HEK293 (cell line): ENCODE data around the gene TPCN2.

ENCODE experiments used
- CTCF ChIA-PET: fragments of 350-600 bp; formaldehyde crosslinking; extraction: SDS; loops from one replicate; lab custom pipeline; 2021; ENCODE audit warnings: antibody characterized with exemption; lab: Yijun Ruan, JAX
- POLR2A ChIA-PET: fragments of 300-600 bp; formaldehyde crosslinking; extraction: SDS; loops from one replicate; lab custom pipeline; 2020; ENCODE audit warnings: antibody characterized with exemption, inconsistent platforms; lab: Yijun Ruan, JAX
- H3K27ac ChIP-seq: fragments of 200-500 bp; sonication (Bioruptor generic); 2 replicates; pipeline ENCODE4 v1.5.1; 2014; ENCODE audit warnings: low read depth, low read length, control low read depth, inconsistent platforms; ENCODE audit errors: extremely low read depth
- H3K36me3 ChIP-seq, 2 experiments: fragments of 200-500 bp in 1 of 2; sonication (Bioruptor generic) in 1 of 2; 1 replicate in 1 of 2; 2 replicates in 1 of 2; pipeline ENCODE4 v1.5.1; 2014 to 2017; ENCODE audit warnings: inconsistent platforms in 2 of 2, low read length in 2 of 2; ENCODE audit not compliant: control insufficient read depth in 2 of 2, insufficient read depth in 1 of 2
- H3K4me1 ChIP-seq: fragments of 200-500 bp; sonication (Bioruptor generic); 2 replicates; pipeline ENCODE4 v1.5.1; 2014; ENCODE audit warnings: mild to moderate bottlenecking, low read length, inconsistent platforms; ENCODE audit not compliant: control insufficient read depth, insufficient read depth
- H3K4me3 ChIP-seq: 2 replicates; pipeline ENCODE4 v1.5.1; 2011; ENCODE audit warnings: low read depth, mild to moderate bottlenecking, control low read depth, low read length, moderate library complexity
- H3K9me3 ChIP-seq: fragments of 200-500 bp; sonication (Bioruptor generic); 2 replicates; pipeline ENCODE4 v1.5.1; 2014; ENCODE audit warnings: low read depth, low read length, inconsistent platforms; ENCODE audit not compliant: control insufficient read depth, insufficient read depth
- KLF16 ChIP-seq: fragments of 450-650 bp; formaldehyde crosslinking; IDR thresholded peaks from 2 replicates; pipeline ENCODE4 v1.5.1; 2017; ENCODE audit warnings: missing biosample characterization, missing genetic modification characterization
- MZF1 ChIP-seq: fragments of 450-650 bp; formaldehyde crosslinking; IDR thresholded peaks from 2 replicates; pipeline ENCODE4 v1.5.1; 2017; ENCODE audit warnings: missing biosample characterization, missing genetic modification characterization, borderline replicate concordance
- REPIN1 ChIP-seq: fragments of 450-650 bp; formaldehyde crosslinking; IDR thresholded peaks from 2 replicates; pipeline ENCODE4 v1.5.1; 2017; ENCODE audit warnings: missing biosample characterization, missing genetic modification characterization, low read depth
- SP3 ChIP-seq: fragments of 450-650 bp; formaldehyde crosslinking; IDR thresholded peaks from 2 replicates; pipeline ENCODE4 v1.5.1; 2016; ENCODE audit warnings: missing biosample characterization, missing genetic modification characterization
- SP7 ChIP-seq: fragments of 450-650 bp; formaldehyde crosslinking; IDR thresholded peaks from 2 replicates; pipeline ENCODE4 v1.5.1; 2016; ENCODE audit warnings: missing biosample characterization, missing genetic modification characterization
- YY2 ChIP-seq: fragments of 450-650 bp; formaldehyde crosslinking; IDR thresholded peaks from 2 replicates; pipeline ENCODE4 v1.5.1; 2016; ENCODE audit warnings: missing biosample characterization, missing genetic modification characterization
- ZFHX2 ChIP-seq: fragments of 450-650 bp; formaldehyde crosslinking; conservative IDR thresholded peaks from 2 replicates; pipeline ENCODE4 v1.5.1; 2016; ENCODE audit warnings: missing biosample characterization, missing genetic modification characterization
- ZNF121 ChIP-seq: fragments of 450-650 bp; formaldehyde crosslinking; IDR thresholded peaks from 2 replicates; pipeline ENCODE4 v1.5.1; 2016; ENCODE audit warnings: missing biosample characterization, missing genetic modification characterization
- ZNF16 ChIP-seq: fragments of 450-650 bp; formaldehyde crosslinking; IDR thresholded peaks from 2 replicates; pipeline ENCODE4 v1.5.1; 2016; ENCODE audit warnings: low read depth, missing biosample characterization, missing genetic modification characterization
- ZNF2 ChIP-seq: fragments of 450-650 bp; formaldehyde crosslinking; IDR thresholded peaks from 2 replicates; pipeline ENCODE4 v1.5.1; 2016; ENCODE audit warnings: missing biosample characterization, missing genetic modification characterization
- ZNF274 ChIP-seq, 2 experiments: fragments of 200-500 bp in 1 of 2; fragments of 450-650 bp in 1 of 2; sonication (Bioruptor generic) in 1 of 2; formaldehyde crosslinking in 1 of 2; IDR thresholded peaks; 2 replicates each; pipeline versions ENCODE4 v1.5.1 to v1.6.1; 2014 to 2016; ENCODE audit warnings: borderline replicate concordance in 1 of 2, inconsistent platforms in 1 of 2, low read length in 1 of 2, missing biosample characterization in 1 of 2, missing genetic modification characterization in 1 of 2
- ZNF426 ChIP-seq: fragments of 450-650 bp; formaldehyde crosslinking; IDR thresholded peaks from 2 replicates; pipeline ENCODE4 v1.5.1; 2017; ENCODE audit warnings: missing biosample characterization, missing genetic modification characterization, mild to moderate bottlenecking, inconsistent platforms, moderate library complexity
- ZNF501 ChIP-seq: fragments of 450-650 bp; formaldehyde crosslinking; IDR thresholded peaks from 2 replicates; pipeline ENCODE4 v1.5.1; 2016; ENCODE audit warnings: missing biosample characterization, missing genetic modification characterization
- ZNF623 ChIP-seq: fragments of 450-650 bp; formaldehyde crosslinking; IDR thresholded peaks from 2 replicates; pipeline ENCODE4 v1.5.1; 2016; ENCODE audit warnings: missing biosample characterization, missing genetic modification characterization
- ZSCAN23 ChIP-seq: fragments of 450-650 bp; formaldehyde crosslinking; IDR thresholded peaks from 2 replicates; pipeline ENCODE4 v1.5.1; 2016; ENCODE audit warnings: missing biosample characterization, missing genetic modification characterization
- TF ChIP-seq, protein P1 (sequence below): sonication (generic); formaldehyde crosslinking; IDR thresholded peaks from 2 replicates; pipeline ENCODE4 v1.8.1; 2022; ENCODE audit warnings: mild to moderate bottlenecking, moderate library complexity, missing genetic modification reagents
- TF ChIP-seq, protein P2 (sequence below): fragments of 450-650 bp; formaldehyde crosslinking; IDR thresholded peaks from 2 replicates; pipeline ENCODE4; 2016; ENCODE audit warnings: missing biosample characterization, missing genetic modification characterization
- TF ChIP-seq, protein P3 (sequence below): fragments of 450-650 bp; formaldehyde crosslinking; IDR thresholded peaks from 2 replicates; pipeline ENCODE4 v1.5.1; 2017; ENCODE audit warnings: missing biosample characterization, missing genetic modification characterization
- TF ChIP-seq, protein P4 (sequence below): fragments of 450-650 bp; formaldehyde crosslinking; IDR thresholded peaks from 2 replicates; pipeline ENCODE4 v1.5.1; 2016; ENCODE audit warnings: missing biosample characterization, missing genetic modification characterization
- TF ChIP-seq, protein P5 (sequence below): fragments of 450-650 bp; formaldehyde crosslinking; IDR thresholded peaks from 2 replicates; pipeline ENCODE4 v1.5.1; 2016; ENCODE audit warnings: missing biosample characterization, missing genetic modification characterization
- TF ChIP-seq, protein P6 (sequence below): fragments of 450-650 bp; formaldehyde crosslinking; IDR thresholded peaks from 2 replicates; pipeline ENCODE4 v1.5.1; 2017; ENCODE audit warnings: missing biosample characterization, missing genetic modification characterization

The TPCN2 gene

DNA sequence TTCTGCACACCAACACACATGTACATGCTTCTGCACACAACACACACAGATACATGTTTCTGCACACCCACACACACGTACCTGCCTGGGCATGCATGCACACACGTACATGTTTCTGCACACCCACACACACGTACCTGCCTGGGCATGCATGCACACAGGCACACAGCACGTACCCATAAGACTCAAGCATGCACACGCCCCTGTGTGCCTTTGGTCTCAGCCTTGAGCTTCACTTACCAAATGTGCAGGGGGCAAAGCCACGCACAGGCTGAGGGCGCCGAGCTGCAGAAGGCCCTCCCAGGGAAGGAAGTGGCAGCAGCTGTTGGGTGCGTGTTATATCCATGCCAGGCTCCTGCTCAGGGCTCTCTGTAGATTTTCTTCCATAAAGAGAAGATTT lies 72.3 kb downstream of the TPCN2 start:
- CTCF ChIA-PET, result interaction anchor here (1.0 kb wide), 1 partner anchor 10 kb away, joined by 3 read pairs; no protein-coding TSS in a partner anchor
- H3K4me1 ChIP-seq, result no peaks in the 10 kb centered on the region
- POLR2A ChIA-PET, result no interaction called here

DNA sequence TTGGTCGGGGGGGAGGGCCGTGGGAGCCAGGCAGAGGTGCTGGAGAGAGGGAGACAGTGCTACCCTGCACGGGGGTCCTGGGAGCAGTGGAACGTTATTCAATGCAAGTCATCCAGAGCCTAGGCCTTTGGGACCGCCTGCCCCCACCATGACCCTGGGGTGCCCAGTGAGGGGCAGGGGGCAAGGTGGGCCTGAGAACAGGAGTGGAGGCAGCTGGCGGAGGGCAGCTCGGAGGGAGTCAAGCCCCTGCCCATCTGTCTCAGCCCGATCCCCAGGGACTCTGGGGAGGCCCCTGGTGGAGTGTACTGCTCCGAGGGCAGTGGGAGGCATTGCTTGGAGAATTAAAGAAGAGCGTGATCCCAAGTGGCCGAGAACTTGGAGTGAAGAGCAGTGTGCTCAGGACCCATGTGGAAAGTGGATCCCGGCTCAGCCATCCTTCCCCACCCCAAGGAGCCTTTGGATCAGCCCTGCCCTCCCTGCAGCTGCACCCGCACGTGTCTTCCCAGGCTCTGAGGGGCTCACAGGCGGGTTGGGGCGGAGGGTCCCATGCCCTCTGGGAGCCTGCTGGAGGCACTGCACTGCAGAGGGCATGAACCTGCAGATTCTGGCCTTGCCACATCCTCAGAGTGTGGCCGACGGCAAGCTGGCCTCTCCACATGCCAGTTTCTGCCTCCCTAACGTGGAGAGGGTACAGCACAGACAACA lies 73.0 kb downstream of the TPCN2 start:
- H3K4me1 ChIP-seq, result no peaks in the 10 kb centered on the region
- POLR2A ChIA-PET, result no interaction called here
- no peak for TF ChIP-seq ZNF623 (tag by site-specific recombination)
- TF ChIP-seq, protein P1, sequence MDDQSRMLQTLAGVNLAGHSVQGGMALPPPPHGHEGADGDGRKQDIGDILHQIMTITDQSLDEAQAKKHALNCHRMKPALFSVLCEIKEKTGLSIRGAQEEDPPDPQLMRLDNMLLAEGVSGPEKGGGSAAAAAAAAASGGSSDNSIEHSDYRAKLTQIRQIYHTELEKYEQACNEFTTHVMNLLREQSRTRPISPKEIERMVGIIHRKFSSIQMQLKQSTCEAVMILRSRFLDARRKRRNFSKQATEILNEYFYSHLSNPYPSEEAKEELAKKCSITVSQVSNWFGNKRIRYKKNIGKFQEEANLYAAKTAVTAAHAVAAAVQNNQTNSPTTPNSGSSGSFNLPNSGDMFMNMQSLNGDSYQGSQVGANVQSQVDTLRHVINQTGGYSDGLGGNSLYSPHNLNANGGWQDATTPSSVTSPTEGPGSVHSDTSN (CRISPR knock-in tag), result no peak
- no peak for TF ChIP-seq ZNF2
- TF ChIP-seq, protein P2, sequence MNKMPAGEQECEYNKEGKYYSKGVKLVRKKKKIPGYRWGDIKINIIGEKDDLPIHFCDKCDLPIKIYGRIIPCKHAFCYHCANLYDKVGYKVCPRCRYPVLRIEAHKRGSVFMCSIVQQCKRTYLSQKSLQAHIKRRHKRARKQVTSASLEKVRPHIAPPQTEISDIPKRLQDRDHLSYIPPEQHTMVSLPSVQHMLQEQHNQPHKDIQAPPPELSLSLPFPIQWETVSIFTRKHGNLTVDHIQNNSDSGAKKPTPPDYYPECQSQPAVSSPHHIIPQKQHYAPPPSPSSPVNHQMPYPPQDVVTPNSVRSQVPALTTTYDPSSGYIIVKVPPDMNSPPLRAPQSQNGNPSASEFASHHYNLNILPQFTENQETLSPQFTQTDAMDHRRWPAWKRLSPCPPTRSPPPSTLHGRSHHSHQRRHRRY, result no peak
- TF ChIP-seq SP7 (tag by site-specific recombination), result no peak
- no peak for TF ChIP-seq ZNF121 (tag by site-specific recombination)
- no peak for TF ChIP-seq MZF1 (tag by site-specific recombination)
- TF ChIP-seq ZSCAN23, result no peak
- TF ChIP-seq ZNF16 (tag by site-specific recombination), result no peak
- TF ChIP-seq REPIN1, result no peak
- TF ChIP-seq ZNF274 (IDR thresholded peaks at IDR 0.05; ENCODE audit: low read length), result no peak
- no peak for TF ChIP-seq ZNF274 (tag by site-specific recombination; IDR thresholded peaks at IDR 0.05; ENCODE audit: borderline replicate concordance)
- TF ChIP-seq, protein P3, sequence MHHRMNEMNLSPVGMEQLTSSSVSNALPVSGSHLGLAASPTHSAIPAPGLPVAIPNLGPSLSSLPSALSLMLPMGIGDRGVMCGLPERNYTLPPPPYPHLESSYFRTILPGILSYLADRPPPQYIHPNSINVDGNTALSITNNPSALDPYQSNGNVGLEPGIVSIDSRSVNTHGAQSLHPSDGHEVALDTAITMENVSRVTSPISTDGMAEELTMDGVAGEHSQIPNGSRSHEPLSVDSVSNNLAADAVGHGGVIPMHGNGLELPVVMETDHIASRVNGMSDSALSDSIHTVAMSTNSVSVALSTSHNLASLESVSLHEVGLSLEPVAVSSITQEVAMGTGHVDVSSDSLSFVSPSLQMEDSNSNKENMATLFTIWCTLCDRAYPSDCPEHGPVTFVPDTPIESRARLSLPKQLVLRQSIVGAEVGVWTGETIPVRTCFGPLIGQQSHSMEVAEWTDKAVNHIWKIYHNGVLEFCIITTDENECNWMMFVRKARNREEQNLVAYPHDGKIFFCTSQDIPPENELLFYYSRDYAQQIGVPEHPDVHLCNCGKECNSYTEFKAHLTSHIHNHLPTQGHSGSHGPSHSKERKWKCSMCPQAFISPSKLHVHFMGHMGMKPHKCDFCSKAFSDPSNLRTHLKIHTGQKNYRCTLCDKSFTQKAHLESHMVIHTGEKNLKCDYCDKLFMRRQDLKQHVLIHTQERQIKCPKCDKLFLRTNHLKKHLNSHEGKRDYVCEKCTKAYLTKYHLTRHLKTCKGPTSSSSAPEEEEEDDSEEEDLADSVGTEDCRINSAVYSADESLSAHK (tag by site-specific recombination), result no peak
- TF ChIP-seq, protein P4, sequence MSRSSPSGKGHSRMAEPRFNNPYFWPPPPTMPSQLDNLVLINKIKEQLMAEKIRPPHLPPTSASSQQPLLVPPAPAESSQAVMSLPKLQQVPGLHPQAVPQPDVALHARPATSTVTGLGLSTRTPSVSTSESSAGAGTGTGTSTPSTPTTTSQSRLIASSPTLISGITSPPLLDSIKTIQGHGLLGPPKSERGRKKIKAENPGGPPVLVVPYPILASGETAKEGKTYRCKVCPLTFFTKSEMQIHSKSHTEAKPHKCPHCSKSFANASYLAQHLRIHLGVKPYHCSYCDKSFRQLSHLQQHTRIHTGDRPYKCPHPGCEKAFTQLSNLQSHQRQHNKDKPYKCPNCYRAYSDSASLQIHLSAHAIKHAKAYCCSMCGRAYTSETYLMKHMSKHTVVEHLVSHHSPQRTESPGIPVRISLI (tag by site-specific recombination), result no peak
- no peak for TF ChIP-seq ZNF426
- TF ChIP-seq, protein P5, sequence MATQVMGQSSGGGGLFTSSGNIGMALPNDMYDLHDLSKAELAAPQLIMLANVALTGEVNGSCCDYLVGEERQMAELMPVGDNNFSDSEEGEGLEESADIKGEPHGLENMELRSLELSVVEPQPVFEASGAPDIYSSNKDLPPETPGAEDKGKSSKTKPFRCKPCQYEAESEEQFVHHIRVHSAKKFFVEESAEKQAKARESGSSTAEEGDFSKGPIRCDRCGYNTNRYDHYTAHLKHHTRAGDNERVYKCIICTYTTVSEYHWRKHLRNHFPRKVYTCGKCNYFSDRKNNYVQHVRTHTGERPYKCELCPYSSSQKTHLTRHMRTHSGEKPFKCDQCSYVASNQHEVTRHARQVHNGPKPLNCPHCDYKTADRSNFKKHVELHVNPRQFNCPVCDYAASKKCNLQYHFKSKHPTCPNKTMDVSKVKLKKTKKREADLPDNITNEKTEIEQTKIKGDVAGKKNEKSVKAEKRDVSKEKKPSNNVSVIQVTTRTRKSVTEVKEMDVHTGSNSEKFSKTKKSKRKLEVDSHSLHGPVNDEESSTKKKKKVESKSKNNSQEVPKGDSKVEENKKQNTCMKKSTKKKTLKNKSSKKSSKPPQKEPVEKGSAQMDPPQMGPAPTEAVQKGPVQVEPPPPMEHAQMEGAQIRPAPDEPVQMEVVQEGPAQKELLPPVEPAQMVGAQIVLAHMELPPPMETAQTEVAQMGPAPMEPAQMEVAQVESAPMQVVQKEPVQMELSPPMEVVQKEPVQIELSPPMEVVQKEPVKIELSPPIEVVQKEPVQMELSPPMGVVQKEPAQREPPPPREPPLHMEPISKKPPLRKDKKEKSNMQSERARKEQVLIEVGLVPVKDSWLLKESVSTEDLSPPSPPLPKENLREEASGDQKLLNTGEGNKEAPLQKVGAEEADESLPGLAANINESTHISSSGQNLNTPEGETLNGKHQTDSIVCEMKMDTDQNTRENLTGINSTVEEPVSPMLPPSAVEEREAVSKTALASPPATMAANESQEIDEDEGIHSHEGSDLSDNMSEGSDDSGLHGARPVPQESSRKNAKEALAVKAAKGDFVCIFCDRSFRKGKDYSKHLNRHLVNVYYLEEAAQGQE, result no peak
- no peak for TF ChIP-seq KLF16 (tag by site-specific recombination)
- TF ChIP-seq ZNF501 (tag by site-specific recombination), result no peak
- no peak for TF ChIP-seq SP3

More for the DNA sequence above, 72.3 kb downstream of the TPCN2 start:
- TF ChIP-seq, protein P6, sequence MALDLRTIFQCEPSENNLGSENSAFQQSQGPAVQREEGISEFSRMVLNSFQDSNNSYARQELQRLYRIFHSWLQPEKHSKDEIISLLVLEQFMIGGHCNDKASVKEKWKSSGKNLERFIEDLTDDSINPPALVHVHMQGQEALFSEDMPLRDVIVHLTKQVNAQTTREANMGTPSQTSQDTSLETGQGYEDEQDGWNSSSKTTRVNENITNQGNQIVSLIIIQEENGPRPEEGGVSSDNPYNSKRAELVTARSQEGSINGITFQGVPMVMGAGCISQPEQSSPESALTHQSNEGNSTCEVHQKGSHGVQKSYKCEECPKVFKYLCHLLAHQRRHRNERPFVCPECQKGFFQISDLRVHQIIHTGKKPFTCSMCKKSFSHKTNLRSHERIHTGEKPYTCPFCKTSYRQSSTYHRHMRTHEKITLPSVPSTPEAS (tag by site-specific recombination), result peak; percentile 56; the same call in 1 of the 2 replicates
- TF ChIP-seq ZFHX2 (tag by site-specific recombination) (peak; percentile 47), YY2 (no peak)
- Histone ChIP-seq H3K9me3 (no peaks in the 10 kb centered on the region), H3K27ac (no peak overlapping the region), H3K36me3 (no peaks in the 10 kb centered on the region), H3K4me3 (no peak overlapping the region)

More for the DNA sequence above, 73.0 kb downstream of the TPCN2 start:
- Histone ChIP-seq H3K27ac (no peak overlapping the region), H3K4me3 (no peak overlapping the region), H3K36me3 (no peaks in the 10 kb centered on the region), H3K9me3 (no peaks in the 10 kb centered on the region)
- CTCF ChIA-PET, result interaction anchor here (2.5 kb wide), 1 partner anchor 10 kb away, joined by 17 read pairs; no protein-coding TSS in a partner anchor
